GM21367 (cell line): ENCODE data around the gene NOCT.
A peak's percentile ranks its signal among the peaks of the same experiment; 100 is the strongest.
"Not testable (repeated sequence)": the region's sequence is repeated elsewhere in the genome, so short reads cannot be mapped to it uniquely, and the experiment has no call there.

ENCODE experiments used
- ATAC-seq: cut with Tn5 transposase; IDR thresholded peaks from one replicate; pipeline ENCODE4 v1.9.1; 2021; ENCODE audit not compliant: unreplicated experiment

Gene NOCT

GRCh38 chr4:139015269-139015947, at the start of gene NOCT:
NOCT (plus strand) TSS chr4:139015781; CDS start chr4:139015982, 201 bp downstream.
- peak; percentile 92 for ATAC-seq

GRCh38 chr4:138967313-138967712, 48.3 kb upstream of the NOCT start:
- ATAC-seq = peak; percentile 96

- ATAC-seq = no peak
These were observed 42.4 kb upstream of the NOCT start for GRCh38 chr4:138972956-138973801.

- ATAC-seq = no peak
These were observed 40.4 kb upstream of the NOCT start for GRCh38 chr4:138975225-138975624.

GRCh38 chr4:138976526-138976925, 39.1 kb upstream of the NOCT start:
- ATAC-seq = no peak

- peak; percentile 97 for ATAC-seq
These were observed 38.1 kb upstream of the NOCT start for GRCh38 chr4:138977524-138977923.

- no peak for ATAC-seq
These were observed 37.5 kb upstream of the NOCT start for GRCh38 chr4:138978028-138978585.

- no peak for ATAC-seq
These were observed 37.0 kb upstream of the NOCT start for GRCh38 chr4:138978600-138978999.

GRCh38 chr4:138979742-138980141, 35.8 kb upstream of the NOCT start:
- no peak for ATAC-seq

- ATAC-seq = no peak
These were observed 33.6 kb upstream of the NOCT start for GRCh38 chr4:138981930-138982390.

GRCh38 chr4:138982754-138983153, 32.8 kb upstream of the NOCT start:
- no peak for ATAC-seq

- no peak for ATAC-seq
These were observed 31.9 kb upstream of the NOCT start for GRCh38 chr4:138983690-138984089.

- ATAC-seq = no peak
These were observed 30.9 kb upstream of the NOCT start for GRCh38 chr4:138984647-138985046.

GRCh38 chr4:138992676-138993075, 22.9 kb upstream of the NOCT start:
- ATAC-seq = no peak

GRCh38 chr4:138996090-138996489, 19.5 kb upstream of the NOCT start:
- no peak for ATAC-seq

GRCh38 chr4:138999666-139000065, 15.9 kb upstream of the NOCT start:
- no peak for ATAC-seq

- ATAC-seq = not testable (repeated sequence)
These were observed 15.4 kb upstream of the NOCT start for GRCh38 chr4:139000134-139000533.

GRCh38 chr4:139001430-139001829, 14.2 kb upstream of the NOCT start:
- not testable (repeated sequence) for ATAC-seq

- not testable (repeated sequence) for ATAC-seq
These were observed 11.9 kb upstream of the NOCT start for GRCh38 chr4:139003668-139004067.

GRCh38 chr4:139005774-139006173, 9.8 kb upstream of the NOCT start:
- no peak for ATAC-seq

- no peak for ATAC-seq
These were observed 7.9 kb upstream of the NOCT start for GRCh38 chr4:139007640-139008039.

- not testable (repeated sequence) for ATAC-seq
These were observed 7.3 kb upstream of the NOCT start for GRCh38 chr4:139008278-139008677.
